Measurements from ENCODE around the gene FXR2.

FXR2 gene

GRCh38 chr17:7549401-7550055 lies 65.2 kb downstream of the FXR2 start:
- no peak for TF ChIP-seq HDGF (IDR thresholded peaks at IDR 0.05; ENCODE audit: borderline replicate concordance)
- TF ChIP-seq SUZ12 (IDR thresholded peaks at IDR 0.05), result no peak
- ChIA-PET POLR2A (interaction anchor here (1.0 to 1.6 kb wide), 3 partner anchors 11 to 111 kb away, joined by 3 to 5 read pairs (median 4); no protein-coding TSS in a partner anchor), CTCF (interaction anchor here (0.6 to 2.0 kb wide), 2 partner anchors 11 to 702 kb away, joined by 6 to 9 read pairs; no protein-coding TSS in a partner anchor)
- DNase-seq (ENCODE audit: extremely low spot score), result no peak

DNA sequence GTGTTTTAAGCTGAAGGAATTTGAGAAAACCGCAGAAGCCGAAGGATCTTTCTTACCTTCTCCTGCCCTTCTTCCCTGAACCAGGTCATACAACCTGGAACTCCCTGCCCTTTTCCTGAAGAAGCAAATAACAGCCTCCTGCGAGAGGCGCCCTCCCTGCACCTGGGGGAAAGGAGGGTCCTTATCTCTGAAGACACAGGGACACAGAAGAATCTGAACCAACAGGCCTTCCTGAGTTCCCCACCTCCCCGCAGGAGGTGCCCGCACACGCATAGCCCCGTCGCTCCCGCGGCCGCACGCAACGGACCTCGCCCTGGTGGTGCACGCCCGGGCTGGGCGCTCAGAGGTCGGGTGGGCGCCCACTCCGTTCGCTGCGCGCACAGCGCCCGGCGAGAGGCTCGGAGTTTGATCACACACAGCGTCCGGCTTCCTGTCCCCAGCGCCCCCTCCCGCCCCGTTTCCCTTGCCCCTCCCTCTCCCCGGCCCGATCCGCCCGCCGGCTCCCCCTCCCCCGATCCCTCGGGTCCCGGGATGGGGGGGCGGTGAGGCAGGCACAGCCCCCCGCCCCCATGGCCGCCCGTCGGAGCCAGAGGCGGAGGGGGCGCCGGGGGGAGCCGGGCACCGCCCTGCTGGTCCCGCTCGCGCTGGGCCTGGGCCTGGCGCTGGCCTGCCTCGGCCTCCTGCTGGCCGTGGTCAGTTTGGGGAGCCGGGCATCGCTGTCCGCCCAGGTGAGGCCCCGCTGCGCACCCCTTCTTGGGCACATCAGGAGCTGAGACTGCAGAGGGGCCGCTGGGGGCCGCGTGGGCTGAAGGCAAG lies 65.9 kb downstream of the FXR2 start, which contains the start of gene TNFSF12:
Gene TNFSF12 (plus strand): TSS at position 474 of the 816 bp plus-strand sequence. CDS start 96 bp downstream, at position 570.
- ChIA-PET POLR2A (interaction anchor here (1.1 to 1.6 kb wide), 2 partner anchors 12 to 25 kb away, joined by 4 to 5 read pairs; no protein-coding TSS in a partner anchor), CTCF (interaction anchor here (2.0 kb wide), 1 partner anchor 12 kb away, joined by 6 read pairs; no protein-coding TSS in a partner anchor)
- DNase-seq (ENCODE audit: extremely low spot score), result peak; percentile 50
- no peak for TF ChIP-seq ZNF384 (IDR thresholded peaks at IDR 0.05)
- peak; percentile 25; the same call in 1 of the 2 replicates for TF ChIP-seq L3MBTL2 (conservative IDR thresholded peaks at IDR 0.05)

GRCh38 chr17:7544911-7545310 lies 69.8 kb downstream of the FXR2 start:
- no peak for DNase-seq (ENCODE audit: extremely low spot score)
- TF ChIP-seq HDGF (IDR thresholded peaks at IDR 0.05; ENCODE audit: borderline replicate concordance), result no peak
- TF ChIP-seq BHLHE40 (IDR thresholded peaks at IDR 0.05; ENCODE audit: borderline replicate concordance), result no peak
- no peak for TF ChIP-seq ELF4 (IDR thresholded peaks at IDR 0.05)
- no peak for TF ChIP-seq LEF1 (IDR thresholded peaks at IDR 0.05; ENCODE audit: borderline replicate concordance)
- no peak for TF ChIP-seq FOXK2 (IDR thresholded peaks at IDR 0.05)
- TF ChIP-seq, protein P1, sequence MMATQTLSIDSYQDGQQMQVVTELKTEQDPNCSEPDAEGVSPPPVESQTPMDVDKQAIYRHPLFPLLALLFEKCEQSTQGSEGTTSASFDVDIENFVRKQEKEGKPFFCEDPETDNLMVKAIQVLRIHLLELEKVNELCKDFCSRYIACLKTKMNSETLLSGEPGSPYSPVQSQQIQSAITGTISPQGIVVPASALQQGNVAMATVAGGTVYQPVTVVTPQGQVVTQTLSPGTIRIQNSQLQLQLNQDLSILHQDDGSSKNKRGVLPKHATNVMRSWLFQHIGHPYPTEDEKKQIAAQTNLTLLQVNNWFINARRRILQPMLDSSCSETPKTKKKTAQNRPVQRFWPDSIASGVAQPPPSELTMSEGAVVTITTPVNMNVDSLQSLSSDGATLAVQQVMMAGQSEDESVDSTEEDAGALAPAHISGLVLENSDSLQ (IDR thresholded peaks at IDR 0.05), result no peak
- no peak for TF ChIP-seq NFRKB (IDR thresholded peaks at IDR 0.05)
- TF ChIP-seq TARDBP (IDR thresholded peaks at IDR 0.05), result no peak
- no peak for TF ChIP-seq ZNF384 (IDR thresholded peaks at IDR 0.05)
- TF ChIP-seq L3MBTL2 (conservative IDR thresholded peaks at IDR 0.05), result no peak
- TF ChIP-seq ARNT (IDR thresholded peaks at IDR 0.05), result no peak
- TF ChIP-seq FOXM1 (IDR thresholded peaks at IDR 0.05; ENCODE audit: borderline replicate concordance), result no peak
- no peak for TF ChIP-seq CTBP1 (IDR thresholded peaks at IDR 0.05; ENCODE audit: borderline replicate concordance)
- no peak for TF ChIP-seq SUZ12 (IDR thresholded peaks at IDR 0.05)
- TF ChIP-seq FOXA1 (IDR thresholded peaks at IDR 0.05), result no peak
- no peak for TF ChIP-seq SP1 (IDR thresholded peaks at IDR 0.05)
- CTCF ChIA-PET, result no interaction called here
- POLR2A ChIA-PET, result no interaction called here
